SK-N-SH treated with all-trans-retinoic acid at 6 μM for 48 hours (cell line): ENCODE data around the gene MPZL3.

Experiments
- ATAC-seq: fragments of 200-7000 bp; cut with Tn5 transposase; 3 replicates; pipeline ENCODE4 v1.9.1; 2020; ENCODE audit warnings: mild to moderate bottlenecking, moderate library complexity
- ARNTL ChIP-seq: fragments of 450-650 bp; formaldehyde crosslinking; IDR thresholded peaks from 2 replicates; pipeline ENCODE4 v1.5.0; 2020; ENCODE audit warnings: low read depth, mild to moderate bottlenecking, moderate library complexity, borderline replicate concordance
- BACH2 ChIP-seq: fragments of 250-450 bp; sonication (Bioruptor Pico); IDR thresholded peaks from 2 replicates; pipeline ENCODE4 v1.9.0; 2021; ENCODE audit warnings: mild to moderate bottlenecking, borderline replicate concordance
- CSDC2 ChIP-seq: fragments of 250-450 bp; sonication (Bioruptor Pico); IDR thresholded peaks from 2 replicates; pipeline ENCODE4 v1.5.0; 2020; ENCODE audit warnings: mild to moderate bottlenecking, moderate library complexity
- GLIS3 ChIP-seq: fragments of 250-450 bp; sonication (Bioruptor Pico); IDR thresholded peaks from 2 replicates; pipeline ENCODE4 v1.5.0; 2020; ENCODE audit warnings: mild to moderate bottlenecking, moderate library complexity
- ISL1 ChIP-seq: fragments of 250-450 bp; sonication (Bioruptor Pico); IDR thresholded peaks from 2 replicates; pipeline ENCODE4 v2.1.2; 2022; ENCODE audit warnings: mild to moderate bottlenecking, moderate library complexity
- OSR1 ChIP-seq: fragments of 250-450 bp; sonication (Bioruptor Pico); IDR thresholded peaks from 2 replicates; pipeline ENCODE4 v1.8.0; 2022; ENCODE audit warnings: moderate library complexity, mild to moderate bottlenecking, inconsistent platforms
- PPARA ChIP-seq: fragments of 250-450 bp; sonication (Bioruptor Pico); IDR thresholded peaks from 2 replicates; pipeline ENCODE4 v1.5.0; 2020; ENCODE audit warnings: mild to moderate bottlenecking, borderline replicate concordance
- RARB ChIP-seq: fragments of 250-450 bp; sonication (Bioruptor Pico); IDR thresholded peaks from 2 replicates; pipeline ENCODE4 v1.8.0; 2021; ENCODE audit warnings: mild to moderate bottlenecking, moderate library complexity
- SNAI2 ChIP-seq: fragments of 250-450 bp; sonication (Bioruptor Pico); IDR thresholded peaks from 2 replicates; pipeline ENCODE4 v1.5.0; 2020; ENCODE audit warnings: mild to moderate bottlenecking, moderate library complexity
- TCF4 ChIP-seq: fragments of 250-450 bp; sonication (Bioruptor Pico); IDR thresholded peaks from 2 replicates; pipeline ENCODE4 v1.8.0; 2021; ENCODE audit warnings: mild to moderate bottlenecking, moderate library complexity, borderline replicate concordance
- TOX ChIP-seq: fragments of 250-450 bp; sonication (Bioruptor Pico); IDR thresholded peaks from 2 replicates; pipeline ENCODE4 v1.8.0; 2021; ENCODE audit warnings: mild to moderate bottlenecking, moderate library complexity, borderline replicate concordance
- ZC3H10 ChIP-seq: fragments of 250-450 bp; sonication (Bioruptor Pico); IDR thresholded peaks from 2 replicates; pipeline ENCODE4 v1.5.1; 2021; ENCODE audit warnings: mild to moderate bottlenecking, moderate library complexity
- ZFP3 ChIP-seq: fragments of 250-450 bp; sonication (Bioruptor Pico); IDR thresholded peaks from 2 replicates; pipeline ENCODE4 v1.5.0; 2020; ENCODE audit warnings: mild to moderate bottlenecking, moderate library complexity
- ZFP30 ChIP-seq: fragments of 450-650 bp; formaldehyde crosslinking; IDR thresholded peaks from 2 replicates; pipeline ENCODE4 v1.5.0; 2022; ENCODE audit warnings: mild to moderate bottlenecking, moderate library complexity
- ZNF565 ChIP-seq: fragments of 450-650 bp; formaldehyde crosslinking; conservative IDR thresholded peaks from 2 replicates; pipeline ENCODE4 v1.5.0; 2020; ENCODE audit warnings: low read depth, mild to moderate bottlenecking, moderate library complexity
- ZNF8 ChIP-seq: fragments of 450-650 bp; formaldehyde crosslinking; IDR thresholded peaks from 2 replicates; pipeline ENCODE4 v1.5.0; 2020; ENCODE audit warnings: mild to moderate bottlenecking, moderate library complexity
- TF ChIP-seq, protein P1 (sequence below): fragments of 250-450 bp; sonication (Bioruptor Pico); IDR thresholded peaks from 2 replicates; pipeline ENCODE4 v1.5.1; 2021; ENCODE audit warnings: mild to moderate bottlenecking, moderate library complexity
- TF ChIP-seq, protein P2 (sequence below): fragments of 250-450 bp; sonication (Bioruptor Pico); IDR thresholded peaks from 2 replicates; pipeline ENCODE4 v1.5.0; 2020; ENCODE audit warnings: mild to moderate bottlenecking, moderate library complexity
- TF ChIP-seq, protein P3 (sequence below): fragments of 250-450 bp; sonication (Bioruptor Pico); IDR thresholded peaks from 2 replicates; pipeline ENCODE4 v1.5.1; 2020; ENCODE audit warnings: low read depth, mild to moderate bottlenecking, moderate library complexity
- TF ChIP-seq, protein P4 (sequence below): fragments of 250-450 bp; sonication (Bioruptor Pico); IDR thresholded peaks from 2 replicates; pipeline ENCODE4 v1.8.0; 2020; ENCODE audit warnings: mild to moderate bottlenecking, moderate library complexity, borderline replicate concordance
- TF ChIP-seq, protein P5 (sequence below): fragments of 250-450 bp; sonication (Bioruptor Pico); IDR thresholded peaks from 2 replicates; pipeline ENCODE4 v1.8.0; 2021; ENCODE audit warnings: low read depth, mild to moderate bottlenecking, moderate library complexity, borderline replicate concordance

MPZL3 gene

DNA sequence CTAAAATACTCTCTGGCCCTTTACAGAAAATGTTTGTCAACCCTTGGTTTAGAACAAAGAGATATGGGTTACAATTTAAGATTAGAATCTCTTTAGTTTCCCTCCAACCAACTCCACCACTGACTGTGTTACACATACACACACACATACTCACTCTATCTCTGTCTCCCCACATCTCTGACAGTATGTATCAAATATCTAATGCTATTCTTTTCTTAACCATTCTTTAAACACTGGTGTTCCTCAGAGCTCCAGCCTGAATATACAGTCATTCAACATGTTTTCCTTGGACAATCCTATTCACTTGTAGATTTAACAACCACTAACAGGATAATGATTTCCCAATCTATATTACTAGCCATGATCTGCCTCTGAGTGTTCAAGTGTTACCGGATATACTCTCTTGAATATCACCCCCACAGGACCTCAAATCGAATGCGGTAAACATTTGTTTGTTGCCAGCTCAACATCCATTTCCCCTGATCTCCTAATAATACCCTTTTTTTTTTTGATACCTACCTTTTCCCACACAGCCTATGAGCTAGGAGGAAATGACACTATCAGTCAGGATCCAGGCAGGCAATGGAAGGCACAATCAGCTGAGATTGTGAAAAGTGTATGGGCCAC lies 6.1 kb downstream of the MPZL3 start:
- TF ChIP-seq, protein P1, sequence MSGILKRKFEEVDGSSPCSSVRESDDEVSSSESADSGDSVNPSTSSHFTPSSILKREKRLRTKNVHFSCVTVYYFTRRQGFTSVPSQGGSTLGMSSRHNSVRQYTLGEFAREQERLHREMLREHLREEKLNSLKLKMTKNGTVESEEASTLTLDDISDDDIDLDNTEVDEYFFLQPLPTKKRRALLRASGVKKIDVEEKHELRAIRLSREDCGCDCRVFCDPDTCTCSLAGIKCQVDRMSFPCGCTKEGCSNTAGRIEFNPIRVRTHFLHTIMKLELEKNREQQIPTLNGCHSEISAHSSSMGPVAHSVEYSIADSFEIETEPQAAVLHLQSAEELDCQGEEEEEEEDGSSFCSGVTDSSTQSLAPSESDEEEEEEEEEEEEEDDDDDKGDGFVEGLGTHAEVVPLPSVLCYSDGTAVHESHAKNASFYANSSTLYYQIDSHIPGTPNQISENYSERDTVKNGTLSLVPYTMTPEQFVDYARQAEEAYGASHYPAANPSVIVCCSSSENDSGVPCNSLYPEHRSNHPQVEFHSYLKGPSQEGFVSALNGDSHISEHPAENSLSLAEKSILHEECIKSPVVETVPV (CRISPR knock-in tag), result no peak
- TF ChIP-seq ZFP3 (CRISPR knock-in tag), result no peak
- TF ChIP-seq GLIS3 (CRISPR knock-in tag), result no peak
- no peak for TF ChIP-seq OSR1 (CRISPR knock-in tag)
- TF ChIP-seq ZNF565, result no peak
- no peak for ATAC-seq

DNA sequence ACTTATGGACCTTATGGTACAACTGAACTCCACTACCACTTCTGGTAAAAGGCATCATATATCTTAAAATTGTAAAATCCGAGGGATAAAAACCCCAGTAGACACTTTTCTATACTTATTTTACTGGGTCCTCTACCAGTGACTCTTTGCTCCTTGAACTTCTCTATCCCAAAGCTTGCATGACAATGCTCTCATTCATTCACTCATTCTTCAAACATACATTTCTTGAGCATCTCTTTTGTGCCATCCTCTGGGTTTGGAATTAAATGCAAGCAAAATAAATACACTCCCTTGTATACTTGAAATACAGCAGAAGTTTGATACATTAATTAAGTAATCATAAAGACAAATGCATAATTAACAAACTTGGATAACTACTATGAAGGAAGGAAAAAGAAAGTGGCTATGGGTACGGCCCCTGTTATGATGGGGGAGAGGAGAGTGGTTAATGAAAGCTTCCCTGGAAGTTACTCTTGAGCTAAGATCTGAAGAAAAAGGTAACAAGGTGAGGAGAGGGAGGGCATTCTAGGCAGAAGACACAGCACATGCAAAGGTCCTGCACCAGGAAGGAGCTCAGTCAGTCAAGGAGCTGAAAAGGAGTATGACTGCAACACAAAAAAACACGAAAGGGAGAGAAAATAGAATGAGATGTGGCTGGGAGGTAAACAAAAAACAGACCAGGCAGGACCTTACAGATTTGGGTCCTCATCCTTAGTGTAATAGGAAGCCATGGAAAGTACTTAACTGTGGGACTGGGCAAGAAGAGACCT lies 8.0 kb downstream of the MPZL3 start:
- no peak for TF ChIP-seq ZNF565
- TF ChIP-seq BACH2 (CRISPR knock-in tag), result no peak
- TF ChIP-seq TOX (CRISPR knock-in tag), result no peak
- TF ChIP-seq ARNTL (CRISPR knock-in tag), result no peak
- TF ChIP-seq ISL1, result no peak
- no peak for TF ChIP-seq ZFP30 (CRISPR knock-in tag)
- TF ChIP-seq, all 23 proteins: peak for 0
- ATAC-seq, result no peak

DNA sequence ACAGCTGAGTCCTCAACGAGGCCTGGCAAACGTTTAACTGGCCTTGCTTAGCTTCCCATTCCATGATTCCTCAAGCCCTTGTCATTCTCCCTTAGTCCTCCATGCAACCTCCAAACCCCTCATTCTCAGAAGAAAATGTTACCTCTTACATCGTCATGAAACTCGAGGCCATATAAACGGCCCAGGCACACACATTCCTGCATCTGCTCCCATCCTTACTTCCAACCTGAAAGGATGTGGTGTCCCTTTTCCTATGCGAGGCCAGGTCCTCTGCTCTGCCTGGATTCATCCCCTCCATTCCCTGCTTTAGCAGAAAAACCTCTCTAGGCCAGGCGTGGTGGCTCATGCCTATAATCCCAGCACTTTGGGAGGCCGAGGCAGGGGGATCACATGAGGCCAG lies 9.0 kb downstream of the MPZL3 start:
- ATAC-seq, result no peak
- TF ChIP-seq RARB (CRISPR knock-in tag), result no peak
- TF ChIP-seq PPARA (CRISPR knock-in tag), result no peak
- no peak for TF ChIP-seq SNAI2
- TF ChIP-seq BACH2 (CRISPR knock-in tag), result no peak
- no peak for TF ChIP-seq TCF4 (CRISPR knock-in tag)
- TF ChIP-seq, protein P2, sequence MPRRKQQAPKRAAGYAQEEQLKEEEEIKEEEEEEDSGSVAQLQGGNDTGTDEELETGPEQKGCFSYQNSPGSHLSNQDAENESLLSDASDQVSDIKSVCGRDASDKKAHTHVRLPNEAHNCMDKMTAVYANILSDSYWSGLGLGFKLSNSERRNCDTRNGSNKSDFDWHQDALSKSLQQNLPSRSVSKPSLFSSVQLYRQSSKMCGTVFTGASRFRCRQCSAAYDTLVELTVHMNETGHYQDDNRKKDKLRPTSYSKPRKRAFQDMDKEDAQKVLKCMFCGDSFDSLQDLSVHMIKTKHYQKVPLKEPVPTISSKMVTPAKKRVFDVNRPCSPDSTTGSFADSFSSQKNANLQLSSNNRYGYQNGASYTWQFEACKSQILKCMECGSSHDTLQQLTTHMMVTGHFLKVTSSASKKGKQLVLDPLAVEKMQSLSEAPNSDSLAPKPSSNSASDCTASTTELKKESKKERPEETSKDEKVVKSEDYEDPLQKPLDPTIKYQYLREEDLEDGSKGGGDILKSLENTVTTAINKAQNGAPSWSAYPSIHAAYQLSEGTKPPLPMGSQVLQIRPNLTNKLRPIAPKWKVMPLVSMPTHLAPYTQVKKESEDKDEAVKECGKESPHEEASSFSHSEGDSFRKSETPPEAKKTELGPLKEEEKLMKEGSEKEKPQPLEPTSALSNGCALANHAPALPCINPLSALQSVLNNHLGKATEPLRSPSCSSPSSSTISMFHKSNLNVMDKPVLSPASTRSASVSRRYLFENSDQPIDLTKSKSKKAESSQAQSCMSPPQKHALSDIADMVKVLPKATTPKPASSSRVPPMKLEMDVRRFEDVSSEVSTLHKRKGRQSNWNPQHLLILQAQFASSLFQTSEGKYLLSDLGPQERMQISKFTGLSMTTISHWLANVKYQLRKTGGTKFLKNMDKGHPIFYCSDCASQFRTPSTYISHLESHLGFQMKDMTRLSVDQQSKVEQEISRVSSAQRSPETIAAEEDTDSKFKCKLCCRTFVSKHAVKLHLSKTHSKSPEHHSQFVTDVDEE (CRISPR knock-in tag), result no peak
- no peak for TF ChIP-seq ZFP3 (CRISPR knock-in tag)
- no peak for TF ChIP-seq ZFP30 (CRISPR knock-in tag)
- TF ChIP-seq ISL1, result no peak
- TF ChIP-seq, protein P3, sequence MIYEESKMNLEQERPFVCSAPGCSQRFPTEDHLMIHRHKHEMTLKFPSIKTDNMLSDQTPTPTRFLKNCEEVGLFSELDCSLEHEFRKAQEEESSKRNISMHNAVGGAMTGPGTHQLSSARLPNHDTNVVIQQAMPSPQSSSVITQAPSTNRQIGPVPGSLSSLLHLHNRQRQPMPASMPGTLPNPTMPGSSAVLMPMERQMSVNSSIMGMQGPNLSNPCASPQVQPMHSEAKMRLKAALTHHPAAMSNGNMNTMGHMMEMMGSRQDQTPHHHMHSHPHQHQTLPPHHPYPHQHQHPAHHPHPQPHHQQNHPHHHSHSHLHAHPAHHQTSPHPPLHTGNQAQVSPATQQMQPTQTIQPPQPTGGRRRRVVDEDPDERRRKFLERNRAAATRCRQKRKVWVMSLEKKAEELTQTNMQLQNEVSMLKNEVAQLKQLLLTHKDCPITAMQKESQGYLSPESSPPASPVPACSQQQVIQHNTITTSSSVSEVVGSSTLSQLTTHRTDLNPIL, result no peak
- no peak for TF ChIP-seq ARNTL (CRISPR knock-in tag)
- no peak for TF ChIP-seq CSDC2
- TF ChIP-seq, protein P1 (CRISPR knock-in tag), result no peak
- TF ChIP-seq TOX (CRISPR knock-in tag), result no peak
- TF ChIP-seq ZC3H10 (CRISPR knock-in tag), result no peak
- TF ChIP-seq, protein P4, sequence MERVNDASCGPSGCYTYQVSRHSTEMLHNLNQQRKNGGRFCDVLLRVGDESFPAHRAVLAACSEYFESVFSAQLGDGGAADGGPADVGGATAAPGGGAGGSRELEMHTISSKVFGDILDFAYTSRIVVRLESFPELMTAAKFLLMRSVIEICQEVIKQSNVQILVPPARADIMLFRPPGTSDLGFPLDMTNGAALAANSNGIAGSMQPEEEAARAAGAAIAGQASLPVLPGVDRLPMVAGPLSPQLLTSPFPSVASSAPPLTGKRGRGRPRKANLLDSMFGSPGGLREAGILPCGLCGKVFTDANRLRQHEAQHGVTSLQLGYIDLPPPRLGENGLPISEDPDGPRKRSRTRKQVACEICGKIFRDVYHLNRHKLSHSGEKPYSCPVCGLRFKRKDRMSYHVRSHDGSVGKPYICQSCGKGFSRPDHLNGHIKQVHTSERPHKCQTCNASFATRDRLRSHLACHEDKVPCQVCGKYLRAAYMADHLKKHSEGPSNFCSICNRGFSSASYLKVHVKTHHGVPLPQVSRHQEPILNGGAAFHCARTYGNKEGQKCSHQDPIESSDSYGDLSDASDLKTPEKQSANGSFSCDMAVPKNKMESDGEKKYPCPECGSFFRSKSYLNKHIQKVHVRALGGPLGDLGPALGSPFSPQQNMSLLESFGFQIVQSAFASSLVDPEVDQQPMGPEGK (CRISPR knock-in tag), result no peak
- no peak for TF ChIP-seq OSR1 (CRISPR knock-in tag)
- TF ChIP-seq, protein P5, sequence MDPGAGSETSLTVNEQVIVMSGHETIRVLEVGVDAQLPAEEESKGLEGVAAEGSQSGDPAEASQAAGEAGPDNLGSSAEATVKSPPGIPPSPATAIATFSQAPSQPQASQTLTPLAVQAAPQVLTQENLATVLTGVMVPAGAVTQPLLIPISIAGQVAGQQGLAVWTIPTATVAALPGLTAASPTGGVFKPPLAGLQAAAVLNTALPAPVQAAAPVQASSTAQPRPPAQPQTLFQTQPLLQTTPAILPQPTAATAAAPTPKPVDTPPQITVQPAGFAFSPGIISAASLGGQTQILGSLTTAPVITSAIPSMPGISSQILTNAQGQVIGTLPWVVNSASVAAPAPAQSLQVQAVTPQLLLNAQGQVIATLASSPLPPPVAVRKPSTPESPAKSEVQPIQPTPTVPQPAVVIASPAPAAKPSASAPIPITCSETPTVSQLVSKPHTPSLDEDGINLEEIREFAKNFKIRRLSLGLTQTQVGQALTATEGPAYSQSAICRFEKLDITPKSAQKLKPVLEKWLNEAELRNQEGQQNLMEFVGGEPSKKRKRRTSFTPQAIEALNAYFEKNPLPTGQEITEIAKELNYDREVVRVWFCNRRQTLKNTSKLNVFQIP, result no peak
- TF ChIP-seq GLIS3 (CRISPR knock-in tag), result no peak
- no peak for TF ChIP-seq ZNF8 (CRISPR knock-in tag)
